Lower leg skin (tissue), 4 donors: ENCODE results near the gene GP5. TPM values are rescaled to one million over a fixed set of nuclear protein-coding genes. Genes with fewer than 3 reads are reported as not detected.

Experiments used
- DNase-seq, 2 donors: peaks; one replicate each; pipeline ENCODE4 v3.0.0-alpha.2; 2019; ENCODE audit warnings: low spot score in 2 of 2
- H3K4me3 ChIP-seq: fragments of 200-600 bp; sonication (generic); 2 replicates; pipeline ENCODE4 v1.5.1; 2017; ENCODE audit warnings: mild to moderate bottlenecking, low read depth; ENCODE audit not compliant: poor library complexity, severe bottlenecking
- POLR2A ChIP-seq, 2 donors: fragments of 450-650 bp; IDR thresholded peaks; one replicate each; pipeline ENCODE4 v1.6.1; 2016 to 2017; ENCODE audit warnings: antibody characterized with exemption in 2 of 2, mild to moderate bottlenecking in 1 of 2, moderate library complexity in 1 of 2
- WGBS, 2 donors: methylation state at CpG; one replicate each; pipeline ENCODE4 v1.1.5; 2018; 5-methylcytosine and 5-hydroxymethylcytosine counted together
- intact Hi-C: fragments of 100-400 bp; cut with DNase I; formaldehyde crosslinking; loops from one replicate; pipeline ENCODE4 v1.15.0; 2023; ENCODE audit warnings: low total_unique reads
- total RNA-seq, 4 donors: library from RNA; depleted of rRNA; stranded (reverse); fragments of >200 nt; gene quantifications; one replicate each; pipeline ENCODE4 v1.1.0, GENCODE V29; 2016
- TF ChIP-seq, protein P1 (sequence below), 3 donors: fragments of 450-650 bp; IDR thresholded peaks; one replicate each; pipeline ENCODE4 v1.5.1; 2016; ENCODE audit warnings: antibody characterized with exemption in 3 of 3, mild to moderate bottlenecking in 3 of 3, moderate library complexity in 2 of 3

The GP5 gene
- total RNA-seq, 4 donors from 2014 or later = 0.06 TPM; not detected in 3

DNA sequence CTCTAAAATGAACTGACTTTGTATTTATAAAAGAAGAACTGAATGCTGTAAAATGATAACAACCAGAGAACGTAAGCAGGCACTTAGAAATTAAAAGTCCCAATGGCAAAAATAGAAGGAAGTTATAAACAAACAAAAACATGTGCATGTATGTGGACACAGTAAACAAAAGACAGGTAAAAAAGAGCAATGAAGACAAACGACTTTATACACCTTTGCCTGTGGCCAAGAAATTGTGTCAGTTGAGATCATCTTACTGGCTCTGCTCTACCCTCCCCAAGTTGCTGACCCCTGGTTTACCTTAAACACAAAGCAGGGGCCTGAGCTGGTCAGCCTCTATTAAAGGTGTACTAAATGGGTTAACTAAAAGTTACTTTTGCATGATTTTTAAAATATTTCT is 41.7 kb upstream of the GP5 start:
- H3K4me3 ChIP-seq = no peak overlapping the region
- no peak for DNase-seq
- TF ChIP-seq, protein P1, sequence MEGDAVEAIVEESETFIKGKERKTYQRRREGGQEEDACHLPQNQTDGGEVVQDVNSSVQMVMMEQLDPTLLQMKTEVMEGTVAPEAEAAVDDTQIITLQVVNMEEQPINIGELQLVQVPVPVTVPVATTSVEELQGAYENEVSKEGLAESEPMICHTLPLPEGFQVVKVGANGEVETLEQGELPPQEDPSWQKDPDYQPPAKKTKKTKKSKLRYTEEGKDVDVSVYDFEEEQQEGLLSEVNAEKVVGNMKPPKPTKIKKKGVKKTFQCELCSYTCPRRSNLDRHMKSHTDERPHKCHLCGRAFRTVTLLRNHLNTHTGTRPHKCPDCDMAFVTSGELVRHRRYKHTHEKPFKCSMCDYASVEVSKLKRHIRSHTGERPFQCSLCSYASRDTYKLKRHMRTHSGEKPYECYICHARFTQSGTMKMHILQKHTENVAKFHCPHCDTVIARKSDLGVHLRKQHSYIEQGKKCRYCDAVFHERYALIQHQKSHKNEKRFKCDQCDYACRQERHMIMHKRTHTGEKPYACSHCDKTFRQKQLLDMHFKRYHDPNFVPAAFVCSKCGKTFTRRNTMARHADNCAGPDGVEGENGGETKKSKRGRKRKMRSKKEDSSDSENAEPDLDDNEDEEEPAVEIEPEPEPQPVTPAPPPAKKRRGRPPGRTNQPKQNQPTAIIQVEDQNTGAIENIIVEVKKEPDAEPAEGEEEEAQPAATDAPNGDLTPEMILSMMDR (IDR thresholded peaks at IDR 0.05) = no peak
- TF ChIP-seq POLR2A (IDR thresholded peaks at IDR 0.05) = no peak
- 68 to 75% methylated on average over 2 of the region's 2 CpGs for WGBS, 2 donors
- intact Hi-C loops = no loop called here

DNA sequence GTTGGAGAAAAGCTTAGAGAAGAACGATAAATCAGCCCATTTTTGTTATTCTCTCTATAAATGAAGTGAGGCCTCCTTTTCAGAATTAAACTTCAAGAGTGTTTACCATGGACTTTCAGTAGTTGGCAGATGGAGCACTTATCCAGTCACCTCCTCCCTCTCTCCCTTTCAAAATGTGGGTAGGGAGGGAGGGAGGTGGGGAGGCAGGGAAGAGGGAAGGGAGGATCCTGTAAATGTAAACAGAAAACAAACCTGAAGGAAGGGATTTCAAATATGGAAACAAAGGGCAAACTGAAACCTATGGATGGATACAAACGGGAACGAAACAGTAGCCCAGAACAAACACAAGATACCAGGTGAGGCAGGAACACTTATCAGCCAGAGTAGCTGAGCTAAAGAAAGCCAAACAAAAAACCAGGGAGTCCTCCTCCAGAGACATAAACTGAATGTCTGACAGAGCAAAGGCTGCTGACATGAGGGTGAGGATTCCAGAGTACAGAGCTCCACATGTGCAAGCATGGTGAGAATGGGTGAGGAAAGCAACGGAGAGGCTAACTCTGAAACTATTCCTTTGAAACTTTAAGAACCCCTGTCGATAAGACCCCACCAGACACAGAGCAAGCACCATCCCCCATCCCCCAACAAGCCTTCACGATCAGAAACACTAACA is 41.0 kb upstream of the GP5 start:
- H3K4me3 ChIP-seq = no peak overlapping the region
- TF ChIP-seq, protein P1 (IDR thresholded peaks at IDR 0.05) = no peak
- TF ChIP-seq POLR2A (IDR thresholded peaks at IDR 0.05) = no peak
- 88 to 91% methylated on average over 6 of the region's 6 CpGs for WGBS, 2 donors
- no peak for DNase-seq
- intact Hi-C loops = no loop called here

DNA sequence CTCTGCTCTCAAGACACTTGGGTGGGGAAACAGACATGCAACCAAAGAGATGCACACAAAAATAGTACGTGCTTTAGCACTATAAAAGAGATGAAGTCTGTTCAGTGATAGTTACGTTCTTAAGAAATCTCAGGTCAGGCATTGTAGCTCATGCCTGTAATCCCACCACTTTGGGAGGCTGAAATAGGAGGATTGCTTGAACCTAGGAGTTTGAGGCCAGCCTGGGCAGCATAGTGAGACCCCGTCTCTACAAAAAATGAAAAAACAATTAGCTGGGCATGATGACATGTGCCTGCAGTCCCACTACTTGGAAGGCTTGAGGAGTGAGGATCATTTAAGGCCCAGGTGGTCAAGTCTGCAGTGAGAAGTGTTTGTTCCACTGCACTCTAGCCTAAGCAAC is 35.4 kb upstream of the GP5 start:
- intact Hi-C loops = no loop called here
- DNase-seq = no peak
- no peak overlapping the region for H3K4me3 ChIP-seq
- 80 to 89% methylated on average over 3 of the region's 3 CpGs for WGBS, 2 donors
- TF ChIP-seq, protein P1 (IDR thresholded peaks at IDR 0.05) = no peak
- no peak for TF ChIP-seq POLR2A (IDR thresholded peaks at IDR 0.05)

DNA sequence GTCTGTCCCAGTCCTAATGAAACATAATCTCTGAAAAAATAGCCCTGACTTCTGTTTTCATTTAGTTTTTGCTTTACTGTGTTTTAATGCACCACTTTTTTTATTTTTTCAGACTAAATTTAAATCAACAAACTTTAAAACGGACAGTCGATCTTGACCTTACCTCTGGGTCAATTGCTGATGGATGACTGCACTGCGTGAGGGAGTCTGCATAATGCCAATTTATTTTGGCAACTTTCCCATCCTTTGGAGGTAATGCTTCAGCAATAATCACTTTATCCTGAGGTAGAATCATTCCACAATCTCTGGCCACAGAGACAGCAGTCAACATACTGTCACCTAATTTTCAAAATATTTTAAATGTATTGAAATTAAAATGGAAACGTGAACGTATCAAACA is 32.5 kb upstream of the GP5 start:
- no peak for TF ChIP-seq POLR2A (IDR thresholded peaks at IDR 0.05)
- TF ChIP-seq, protein P1 (IDR thresholded peaks at IDR 0.05) = no peak
- no peak for DNase-seq
- H3K4me3 ChIP-seq = no peak overlapping the region
- intact Hi-C loops = no loop called here
- WGBS, 2 donors = 90 to 93% methylated on average over 5 of the region's 5 CpGs

DNA sequence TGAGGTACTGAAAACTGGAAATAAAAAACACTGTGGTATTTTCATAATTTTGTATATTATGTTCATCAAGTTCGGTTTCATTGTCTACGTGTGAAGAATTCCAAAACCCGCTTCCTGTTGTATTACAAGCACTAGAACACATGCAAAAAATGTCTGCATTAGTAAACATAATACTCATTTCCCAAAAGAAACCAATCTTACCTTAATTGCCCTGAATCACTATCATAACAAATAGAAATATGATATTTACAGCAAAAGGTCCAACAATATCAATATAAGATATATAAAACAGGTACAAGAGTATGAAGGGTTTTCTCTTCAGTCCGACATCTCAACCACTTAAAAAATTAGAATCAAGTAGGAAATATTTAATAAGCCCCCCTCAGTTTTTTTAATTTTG is 26.3 kb upstream of the GP5 start:
- intact Hi-C loops = no loop called here
- no peak for DNase-seq
- TF ChIP-seq, protein P1 (IDR thresholded peaks at IDR 0.05) = no peak
- TF ChIP-seq POLR2A (IDR thresholded peaks at IDR 0.05) = no peak
- 94 to 96% methylated on average over 4 of the region's 4 CpGs for WGBS, 2 donors
- no peak overlapping the region for H3K4me3 ChIP-seq

DNA sequence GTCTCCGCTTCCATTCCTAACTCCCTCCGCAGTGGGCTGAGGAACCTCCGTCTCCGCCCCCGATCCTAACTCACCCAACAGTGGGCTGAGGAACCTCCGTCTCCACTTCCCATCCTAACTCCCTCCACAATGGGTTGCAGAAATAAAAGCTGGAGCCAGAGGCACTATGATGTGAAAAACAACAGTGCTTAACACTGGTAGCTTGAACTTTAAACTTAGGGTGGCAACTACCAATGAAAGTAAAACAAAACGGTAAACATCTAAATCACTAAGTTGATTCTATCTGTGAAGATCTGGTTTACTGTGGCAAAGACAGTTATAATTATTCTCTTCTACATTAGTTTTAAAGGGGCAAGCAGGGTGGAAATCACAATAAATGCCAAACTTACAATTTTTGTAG is 25.9 kb upstream of the GP5 start:
- no peak overlapping the region for H3K4me3 ChIP-seq
- no peak for DNase-seq
- TF ChIP-seq, protein P1 (IDR thresholded peaks at IDR 0.05) = no peak
- TF ChIP-seq POLR2A (IDR thresholded peaks at IDR 0.05) = no peak
- intact Hi-C loops = no loop called here
- 92 to 98% methylated on average over 7 of the region's 7 CpGs for WGBS, 2 donors
